ENCODE results near the gene ADGRV1.

ADGRV1 gene

DNA sequence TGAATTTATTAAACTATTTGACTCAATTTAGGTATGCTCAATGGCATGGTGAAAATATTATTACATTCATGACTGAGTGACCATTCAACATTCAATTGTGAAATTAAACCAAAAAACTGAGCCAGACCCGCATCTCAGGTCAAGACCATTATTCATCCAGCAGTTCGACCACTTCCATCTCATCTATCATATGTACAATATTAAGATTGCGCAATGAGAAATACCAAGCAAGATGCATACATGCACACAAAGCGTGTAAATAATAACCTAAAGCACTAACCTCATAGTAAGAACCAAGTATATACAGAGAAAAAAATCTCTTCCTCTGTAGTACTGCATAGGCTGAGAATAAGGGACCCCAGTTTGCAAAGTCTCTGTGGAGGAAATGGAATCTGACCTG lies 310.2 kb downstream of the ADGRV1 start:
- TF ChIP-seq FOXP2 (optimal IDR thresholded peaks at IDR 0.05; ENCODE audit: borderline replicate concordance, extremely low read depth, extremely low read length, insufficient read depth) (no peak), SIN3A (IDR thresholded peaks at IDR 0.05; ENCODE audit: borderline replicate concordance, insufficient read depth, low read length) (no peak), POLR2AphosphoS5 (IDR thresholded peaks at IDR 0.05; ENCODE audit: low read depth, low read length) (no peak), REST (IDR thresholded peaks at IDR 0.05; ENCODE audit: insufficient read depth in 1 of 2, low read depth in 2 of 2, low read length in 2 of 2) (no peak), TAF1 (IDR thresholded peaks at IDR 0.05; ENCODE audit: borderline replicate concordance, insufficient read depth, low read length) (no peak)

- TF ChIP-seq TAF1 (IDR thresholded peaks at IDR 0.05; ENCODE audit: borderline replicate concordance, insufficient read depth, low read length) (no peak), SIN3A (IDR thresholded peaks at IDR 0.05; ENCODE audit: borderline replicate concordance, insufficient read depth, low read length) (no peak)
These were observed 312.9 kb downstream of the ADGRV1 start for GRCh38 chr5:90871391-90871991.

DNA sequence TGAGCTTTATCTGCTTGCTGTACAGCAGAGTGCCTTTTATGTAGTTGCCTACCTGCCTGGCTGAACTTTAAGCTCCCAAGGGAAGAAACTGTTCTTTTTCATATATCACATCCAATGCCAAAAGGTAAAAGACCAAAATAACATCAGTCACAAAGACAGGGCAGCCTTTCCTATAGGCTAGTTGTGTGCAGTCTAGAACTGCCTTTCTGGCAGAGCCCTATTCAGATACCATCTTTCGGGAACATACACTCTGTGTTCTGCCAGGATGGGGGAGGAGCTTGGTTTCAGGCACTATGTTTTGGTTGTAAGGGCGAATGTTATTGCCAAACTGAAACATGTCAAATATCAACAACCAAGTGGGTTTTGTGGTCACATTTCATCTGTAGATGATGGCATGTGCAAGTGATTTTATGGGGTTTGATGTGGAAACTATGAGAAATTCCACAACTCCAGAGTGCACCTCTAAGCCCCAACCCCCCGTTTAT lies 314.5 kb downstream of the ADGRV1 start:
- TF ChIP-seq SIN3A (IDR thresholded peaks at IDR 0.05; ENCODE audit: borderline replicate concordance, insufficient read depth, low read length) (no peak), REST (IDR thresholded peaks at IDR 0.05; ENCODE audit: insufficient read depth in 1 of 2, low read depth in 2 of 2, low read length in 2 of 2) (no peak), TAF1 (IDR thresholded peaks at IDR 0.05; ENCODE audit: borderline replicate concordance, insufficient read depth, low read length) (no peak), FOXP2 (optimal IDR thresholded peaks at IDR 0.05; ENCODE audit: borderline replicate concordance, extremely low read depth, extremely low read length, insufficient read depth) (no peak), POLR2AphosphoS5 (IDR thresholded peaks at IDR 0.05; ENCODE audit: low read depth, low read length) (no peak)

DNA sequence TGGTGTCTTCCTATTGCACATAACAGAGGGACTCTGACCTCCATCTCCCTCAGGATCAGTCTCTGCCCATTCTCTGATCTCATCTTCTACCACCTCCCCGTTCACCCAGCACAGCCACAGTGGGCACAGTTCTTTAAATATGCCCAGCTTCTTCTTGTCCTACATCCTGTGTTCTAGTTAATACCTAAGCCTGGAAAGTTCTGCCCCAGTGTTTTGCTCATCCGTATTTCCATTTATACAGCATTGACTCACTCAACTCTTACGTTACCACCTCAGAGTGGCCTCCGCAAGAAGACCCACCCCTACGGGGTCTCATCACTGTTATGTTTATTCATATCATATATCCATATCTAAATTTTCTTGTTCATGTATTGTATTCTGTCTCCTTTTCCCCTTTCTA lies 315.5 kb downstream of the ADGRV1 start:
- TF ChIP-seq FOXP2 (optimal IDR thresholded peaks at IDR 0.05; ENCODE audit: borderline replicate concordance, extremely low read depth, extremely low read length, insufficient read depth): no peak
- no peak for TF ChIP-seq REST (IDR thresholded peaks at IDR 0.05; ENCODE audit: insufficient read depth in 1 of 2, low read depth in 2 of 2, low read length in 2 of 2)
- no peak for TF ChIP-seq SIN3A (IDR thresholded peaks at IDR 0.05; ENCODE audit: borderline replicate concordance, insufficient read depth, low read length)
- TF ChIP-seq TAF1 (IDR thresholded peaks at IDR 0.05; ENCODE audit: borderline replicate concordance, insufficient read depth, low read length): no peak
- no peak for TF ChIP-seq POLR2AphosphoS5 (IDR thresholded peaks at IDR 0.05; ENCODE audit: low read depth, low read length)

DNA sequence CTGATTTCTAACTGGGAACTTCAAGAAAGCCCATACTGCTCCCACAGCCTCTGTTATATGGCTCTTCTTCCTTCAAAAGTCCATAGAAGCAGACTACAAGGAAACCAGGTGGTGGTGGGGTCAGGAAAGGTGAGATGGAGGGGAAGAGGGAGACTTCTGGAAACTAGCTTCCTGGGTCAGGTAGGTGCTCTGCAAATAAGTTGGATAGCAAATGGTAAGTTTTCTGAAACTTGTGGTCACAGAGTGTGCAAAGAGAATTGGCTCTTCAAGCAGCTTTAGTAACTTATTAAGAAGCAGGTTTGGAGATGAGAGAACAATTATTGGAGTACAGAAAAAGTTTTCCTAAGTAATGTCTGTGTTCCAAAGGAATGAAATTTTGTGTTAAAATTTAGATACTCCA lies 316.9 kb downstream of the ADGRV1 start:
- TF ChIP-seq FOXP2 (optimal IDR thresholded peaks at IDR 0.05; ENCODE audit: borderline replicate concordance, extremely low read depth, extremely low read length, insufficient read depth): no peak
- no peak for TF ChIP-seq TAF1 (IDR thresholded peaks at IDR 0.05; ENCODE audit: borderline replicate concordance, insufficient read depth, low read length)
- no peak for TF ChIP-seq POLR2AphosphoS5 (IDR thresholded peaks at IDR 0.05; ENCODE audit: low read depth, low read length)
- TF ChIP-seq SIN3A (IDR thresholded peaks at IDR 0.05; ENCODE audit: borderline replicate concordance, insufficient read depth, low read length): no peak
- no peak for TF ChIP-seq REST (IDR thresholded peaks at IDR 0.05; ENCODE audit: insufficient read depth in 1 of 2, low read depth in 2 of 2, low read length in 2 of 2)

Measured in PFSK-1 (cell line).